ENCODE measurements around the gene CALCOCO1. TPM values are rescaled to one million over a fixed set of nuclear protein-coding genes. Genes with fewer than 3 reads are reported as not detected.
A peak's percentile ranks its signal among the peaks of the same experiment; 100 is the strongest.

Gene CALCOCO1
- polyA plus RNA-seq, 3 donors = 60.1 to 238 (median 69.6) TPM

DNA sequence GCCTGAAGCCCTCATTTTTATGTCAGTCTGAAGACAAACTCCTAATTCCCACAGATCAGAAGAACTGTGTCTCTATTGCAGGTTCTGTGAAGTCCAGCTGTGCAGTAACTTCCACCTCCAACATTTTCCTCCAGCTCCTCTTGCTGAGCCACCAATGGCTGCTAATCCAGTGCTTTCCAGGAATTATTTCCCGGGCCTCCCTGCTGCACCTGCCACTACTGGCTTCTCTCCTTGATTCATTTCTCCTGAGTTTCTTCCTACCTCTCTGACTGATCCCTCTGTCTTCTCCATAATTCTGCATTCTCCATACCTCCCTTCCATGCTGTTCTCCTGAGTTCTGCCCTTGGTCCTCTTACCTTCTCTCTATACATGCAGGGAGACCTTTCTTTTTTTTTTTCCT, 21.2 kb downstream of the CALCOCO1 start:
- no peak overlapping the region for H3K4me2 ChIP-seq (replicated peaks; ENCODE audit: extremely low read depth, low read length, poor library complexity, severe bottlenecking)
- H3K27ac ChIP-seq (ENCODE audit: low read depth in 1 of 2, low read length in 2 of 2) = no peak overlapping the region
- H4K20me1 ChIP-seq (ENCODE audit: insufficient read depth, low read length) = no peaks in the 10 kb centered on the region
- Mint-ChIP-seq H3K9me3 (peaks cover 0 to 3% (median 0%) of the 10 kb centered on the region in 7 donors), H3K4me3 (peak overlapping the region in 1 of 2 donors; percentile 1), H3K27ac (no peak overlapping the region), H3K27me3 (ENCODE audit: low read depth in 3 of 3) (peaks cover 55 to 69% (median 58%) of the 10 kb centered on the region in 3 donors), H3K36me3 (no peaks in the 10 kb centered on the region), H3K4me1 (peaks cover 2% of the 10 kb centered on the region)
- DNase-seq = no peak
- intact Hi-C loops (cut with micrococcal nuclease) = loop anchor here in 1 of 2 donors (10.0 kb wide), 1 partner anchor 499 kb away; no protein-coding TSS in a partner anchor
- H3K79me2 ChIP-seq (ENCODE audit: insufficient read depth, low read length) = no peaks in the 10 kb centered on the region
- H3K4me1 ChIP-seq (ENCODE audit: control insufficient read depth in 1 of 2, insufficient read depth in 2 of 2, low read length in 2 of 2) = no peaks in the 10 kb centered on the region
- no peaks in the 10 kb centered on the region for H3K36me3 ChIP-seq (replicated peaks in 1 of 2; ENCODE audit: control insufficient read depth in 1 of 2, insufficient read depth in 2 of 2, low read length in 2 of 2)
- no peak for TF ChIP-seq CTCF (IDR thresholded peaks at IDR 0.05)
- H3K4me3 ChIP-seq (replicated peaks in 1 of 3; ENCODE audit: low read depth in 2 of 3, low read length in 3 of 3) = no peak overlapping the region
- H2AFZ ChIP-seq (ENCODE audit: insufficient read depth, low read depth, low read length, poor library complexity, severe bottlenecking) = no peak overlapping the region
- 92% methylated on average over 1 of the region's 1 CpG for WGBS (ENCODE audit: insufficient coverage)
- no peaks in the 10 kb centered on the region for H3K9me3 ChIP-seq (replicated peaks in 1 of 2; ENCODE audit: control insufficient read depth in 1 of 2, insufficient read depth in 1 of 2, low read length in 2 of 2)
- H3K27me3 ChIP-seq (ENCODE audit: control insufficient read depth in 2 of 2, insufficient read depth in 2 of 2, low read length in 2 of 2) = peaks cover 39 to 50% of the 10 kb centered on the region in 2 donors
- H3K9ac ChIP-seq (ENCODE audit: insufficient read depth, low read length, poor library complexity, severe bottlenecking) = no peak overlapping the region

DNA sequence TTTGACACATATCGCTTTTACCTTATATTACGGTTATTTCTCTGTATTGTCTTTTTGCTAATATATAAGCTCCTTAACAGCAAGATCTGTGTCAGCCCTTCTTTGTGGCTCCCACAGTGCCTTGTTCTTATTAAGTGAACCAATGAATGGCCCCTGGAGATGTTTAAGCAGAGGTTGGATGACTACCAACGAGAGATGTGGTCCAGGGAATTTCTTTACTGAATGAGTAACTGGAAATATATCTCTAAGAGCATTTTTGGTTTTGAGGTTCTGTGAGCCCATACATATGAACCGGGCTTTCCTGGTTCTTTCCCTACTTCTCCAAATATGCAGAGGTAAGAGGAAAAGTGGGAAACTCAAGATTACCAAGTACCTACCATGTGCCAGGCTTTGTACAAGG, 23.5 kb downstream of the CALCOCO1 start:
- no peak overlapping the region for H3K27ac Mint-ChIP-seq
- no peaks in the 10 kb centered on the region for H3K36me3 Mint-ChIP-seq
- no CpG with 5 or more reads among the region's 4 CpGs for WGBS (ENCODE audit: insufficient coverage)
- peaks cover 2% of the 10 kb centered on the region for H3K4me1 Mint-ChIP-seq
- no peak overlapping the region for H3K9ac ChIP-seq (ENCODE audit: insufficient read depth, low read length, poor library complexity, severe bottlenecking)
- no peak overlapping the region for H2AFZ ChIP-seq (ENCODE audit: insufficient read depth, low read depth, low read length, poor library complexity, severe bottlenecking)
- H3K79me2 ChIP-seq (ENCODE audit: insufficient read depth, low read length) = no peaks in the 10 kb centered on the region
- intact Hi-C loops (cut with micrococcal nuclease) = loop anchor here (2.0 to 10.0 kb wide), 2 partner anchors 39 to 501 kb away; no protein-coding TSS in a partner anchor
- no peak overlapping the region for H3K4me3 ChIP-seq (replicated peaks in 1 of 3; ENCODE audit: low read depth in 2 of 3, low read length in 3 of 3)
- H3K9me3 Mint-ChIP-seq = peaks cover 0 to 3% (median 0%) of the 10 kb centered on the region in 7 donors
- H3K4me3 Mint-ChIP-seq = no peak overlapping the region
- no peaks in the 10 kb centered on the region for H4K20me1 ChIP-seq (ENCODE audit: insufficient read depth, low read length)
- DNase-seq = no peak
- H3K27me3 ChIP-seq (ENCODE audit: control insufficient read depth in 2 of 2, insufficient read depth in 2 of 2, low read length in 2 of 2) = peaks cover 59 to 72% of the 10 kb centered on the region in 2 donors
- peaks cover 70 to 82% (median 74%) of the 10 kb centered on the region in 3 donors for H3K27me3 Mint-ChIP-seq (ENCODE audit: low read depth in 3 of 3)
- no peaks in the 10 kb centered on the region for H3K36me3 ChIP-seq (replicated peaks in 1 of 2; ENCODE audit: control insufficient read depth in 1 of 2, insufficient read depth in 2 of 2, low read length in 2 of 2)
- no peak for TF ChIP-seq CTCF (IDR thresholded peaks at IDR 0.05)
- H3K9me3 ChIP-seq (replicated peaks in 1 of 2; ENCODE audit: control insufficient read depth in 1 of 2, insufficient read depth in 1 of 2, low read length in 2 of 2) = peaks cover 0 to 5% of the 10 kb centered on the region in 2 donors
- no peak overlapping the region for H3K4me2 ChIP-seq (replicated peaks; ENCODE audit: extremely low read depth, low read length, poor library complexity, severe bottlenecking)
- H3K27ac ChIP-seq (ENCODE audit: low read depth in 1 of 2, low read length in 2 of 2) = no peak overlapping the region
- no peaks in the 10 kb centered on the region for H3K4me1 ChIP-seq (ENCODE audit: control insufficient read depth in 1 of 2, insufficient read depth in 2 of 2, low read length in 2 of 2)
